Choroid plexus epithelial cell (primary cell): Measurements from ENCODE around the gene SLX4.

Experiments
- DNase-seq: peaks from one replicate; pipeline ENCODE4 v3.0.0-alpha.2; 2010; ENCODE audit warnings: low read depth
- H3K4me3 ChIP-seq: 2 replicates; pipeline ENCODE4 v1.5.1; 2011; ENCODE audit warnings: low read depth, mild to moderate bottlenecking, control low read depth, low read length, moderate library complexity
- CTCF ChIP-seq: conservative IDR thresholded peaks from 2 replicates; pipeline ENCODE4 v1.5.1; 2011; ENCODE audit warnings: low read depth, mild to moderate bottlenecking, control low read depth, inconsistent platforms, low read length, moderate library complexity

Gene SLX4

GRCh38 chr16:3607161-3607560, 4.2 kb downstream of the SLX4 start:
- no peak for DNase-seq
- TF ChIP-seq CTCF: no peak
- no peak overlapping the region for H3K4me3 ChIP-seq

GRCh38 chr16:3606441-3606840, 5.0 kb downstream of the SLX4 start:
- TF ChIP-seq CTCF: no peak

DNA sequence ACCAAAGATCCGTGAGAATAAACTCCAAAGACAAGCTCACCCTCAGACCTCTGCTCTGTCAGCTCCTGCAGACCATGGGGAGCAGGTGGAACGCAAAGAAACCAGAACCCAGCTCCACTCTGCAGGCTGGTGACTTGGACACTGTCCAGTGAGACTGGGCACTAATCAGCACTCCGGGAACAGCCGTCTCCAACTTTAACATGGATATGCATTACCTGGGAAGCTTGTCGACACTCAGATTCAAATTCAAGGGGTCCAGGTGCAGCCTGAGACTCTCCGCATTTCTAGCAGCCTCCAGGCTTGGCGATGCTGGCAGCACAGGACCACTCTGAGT, 9.1 kb downstream of the SLX4 start:
- no peak overlapping the region for H3K4me3 ChIP-seq
- no peak for DNase-seq
- TF ChIP-seq CTCF: no peak

More at GRCh38 chr16:3606441-3606840, 5.0 kb downstream of the SLX4 start:
- H3K4me3 ChIP-seq: no peak overlapping the region
- DNase-seq: no peak

DNA sequence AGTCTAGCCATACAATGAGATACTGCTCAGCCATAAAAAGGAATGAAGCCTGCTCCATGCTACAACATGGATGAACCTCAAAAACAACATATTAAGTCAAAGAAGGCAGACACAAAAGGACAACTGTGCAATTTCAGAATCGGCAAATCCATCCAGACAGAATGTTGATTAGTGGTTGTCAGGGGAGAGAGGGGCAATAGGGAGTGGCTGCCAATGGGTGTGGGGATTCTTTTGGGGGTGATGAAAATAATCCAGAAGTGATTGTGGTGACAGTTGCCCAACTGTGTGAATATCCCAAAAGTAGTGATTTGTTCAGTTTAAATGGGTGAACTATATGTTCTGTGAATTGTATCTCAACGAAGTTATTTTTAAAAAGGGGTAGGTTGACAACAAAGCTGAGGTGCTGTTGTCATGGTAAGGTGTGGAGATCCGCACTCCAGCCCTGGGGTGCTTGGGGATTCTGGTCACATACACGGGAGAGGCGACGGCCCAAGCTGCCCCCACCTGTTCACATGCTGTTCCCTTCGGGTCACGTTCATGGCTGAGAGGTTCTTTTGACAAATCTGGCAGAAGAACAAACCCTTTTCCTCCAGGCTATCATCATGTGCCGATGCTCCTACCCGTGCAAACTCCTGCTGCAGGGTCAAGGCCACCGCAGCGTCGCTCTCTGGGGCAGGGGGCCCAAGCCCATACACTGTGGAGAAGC, 9.6 kb downstream of the SLX4 start:
- H3K4me3 ChIP-seq: no peak overlapping the region
- DNase-seq: no peak
- no peak for TF ChIP-seq CTCF

- H3K4me3 ChIP-seq: no peak overlapping the region
- no peak for DNase-seq
- TF ChIP-seq CTCF: no peak
Observed at GRCh38 chr16:3599922-3600321, 11.5 kb downstream of the SLX4 start.

DNA sequence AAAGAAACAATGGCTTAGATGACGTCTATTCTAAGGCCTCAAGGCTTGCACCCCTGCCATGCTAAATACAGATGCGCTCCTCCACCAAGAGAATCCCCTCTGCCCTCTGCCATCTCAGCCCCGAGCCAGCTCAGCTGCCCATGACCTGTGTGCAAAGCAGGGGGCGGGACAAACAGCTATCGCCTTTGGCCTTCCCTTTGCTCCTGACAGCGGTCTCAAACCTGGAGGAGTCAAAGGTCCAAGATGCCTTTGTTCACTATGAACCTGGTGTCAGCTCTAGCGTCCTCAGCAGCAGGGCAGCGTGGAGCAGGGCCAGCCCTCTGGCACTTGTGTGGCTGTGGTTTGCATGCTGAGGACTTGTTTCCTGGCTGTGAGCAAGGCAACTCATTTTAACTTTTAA, 12.3 kb downstream of the SLX4 start:
- no peak for DNase-seq
- TF ChIP-seq CTCF: no peak
- no peak overlapping the region for H3K4me3 ChIP-seq

GRCh38 chr16:3598236-3598635, 13.2 kb downstream of the SLX4 start:
- TF ChIP-seq CTCF: no peak
- no peak for DNase-seq
- no peak overlapping the region for H3K4me3 ChIP-seq
